ENCODE data around the gene PDZRN3. TPM values are rescaled to one million over a fixed set of nuclear protein-coding genes. Genes with fewer than 3 reads are reported as not detected.

PDZRN3 gene
- total RNA-seq, 1 experiment from 2014 or later, result 1.4 TPM

- in situ Hi-C loops (cut with HindIII; ENCODE audit: low pct_unique_long_range_greater_than_20kb, low sequenced_read_pairs), result no loop called here
- DNase-seq (ENCODE audit: low read depth), result no peak
These were observed 81.3 kb downstream of the PDZRN3 start for GRCh38 chr3:73543412-73543811.

GRCh38 chr3:73542136-73542535 is 82.6 kb downstream of the PDZRN3 start:
- no peak for DNase-seq (ENCODE audit: low read depth)
- in situ Hi-C loops (cut with HindIII; ENCODE audit: low pct_unique_long_range_greater_than_20kb, low sequenced_read_pairs), result no loop called here

GRCh38 chr3:73540969-73541740 is 83.6 kb downstream of the PDZRN3 start:
- in situ Hi-C loops (cut with HindIII; ENCODE audit: low pct_unique_long_range_greater_than_20kb, low sequenced_read_pairs), result no loop called here
- DNase-seq (ENCODE audit: low read depth), result no peak

- in situ Hi-C loops (cut with HindIII; ENCODE audit: low pct_unique_long_range_greater_than_20kb, low sequenced_read_pairs), result no loop called here
- no peak for DNase-seq (ENCODE audit: low read depth)
These were observed 86.3 kb downstream of the PDZRN3 start for GRCh38 chr3:73538486-73538885.

GRCh38 chr3:73536952-73537351 is 87.8 kb downstream of the PDZRN3 start:
- no peak for DNase-seq (ENCODE audit: low read depth)
- in situ Hi-C loops (cut with HindIII; ENCODE audit: low pct_unique_long_range_greater_than_20kb, low sequenced_read_pairs), result no loop called here

GRCh38 chr3:73536336-73536895 is 88.3 kb downstream of the PDZRN3 start:
- DNase-seq (ENCODE audit: low read depth), result no peak
- in situ Hi-C loops (cut with HindIII; ENCODE audit: low pct_unique_long_range_greater_than_20kb, low sequenced_read_pairs), result no loop called here

- DNase-seq (ENCODE audit: low read depth), result no peak
- in situ Hi-C loops (cut with HindIII; ENCODE audit: low pct_unique_long_range_greater_than_20kb, low sequenced_read_pairs), result no loop called here
These were observed 88.8 kb downstream of the PDZRN3 start for GRCh38 chr3:73535931-73536330.

- in situ Hi-C loops (cut with HindIII; ENCODE audit: low pct_unique_long_range_greater_than_20kb, low sequenced_read_pairs), result no loop called here
- DNase-seq (ENCODE audit: low read depth), result no peak
These were observed 89.6 kb downstream of the PDZRN3 start for GRCh38 chr3:73535137-73535536.

- no peak for DNase-seq (ENCODE audit: low read depth)
- in situ Hi-C loops (cut with HindIII; ENCODE audit: low pct_unique_long_range_greater_than_20kb, low sequenced_read_pairs), result no loop called here
These were observed 94.7 kb downstream of the PDZRN3 start for GRCh38 chr3:73530022-73530396.

- in situ Hi-C loops (cut with HindIII; ENCODE audit: low pct_unique_long_range_greater_than_20kb, low sequenced_read_pairs), result no loop called here
- DNase-seq (ENCODE audit: low read depth), result no peak
These were observed 95.3 kb downstream of the PDZRN3 start for GRCh38 chr3:73529308-73530021.

GRCh38 chr3:73525591-73525990 is 99.2 kb downstream of the PDZRN3 start:
- in situ Hi-C loops (cut with HindIII; ENCODE audit: low pct_unique_long_range_greater_than_20kb, low sequenced_read_pairs), result no loop called here
- DNase-seq (ENCODE audit: low read depth), result no peak

- in situ Hi-C loops (cut with HindIII; ENCODE audit: low pct_unique_long_range_greater_than_20kb, low sequenced_read_pairs), result no loop called here
- no peak for DNase-seq (ENCODE audit: low read depth)
These were observed 101.1 kb downstream of the PDZRN3 start for GRCh38 chr3:73523661-73524060.

GRCh38 chr3:73521734-73522336 is 102.9 kb downstream of the PDZRN3 start:
- in situ Hi-C loops (cut with HindIII; ENCODE audit: low pct_unique_long_range_greater_than_20kb, low sequenced_read_pairs), result no loop called here

GRCh38 chr3:73520931-73521461 is 103.7 kb downstream of the PDZRN3 start:
- no peak for DNase-seq (ENCODE audit: low read depth)
- in situ Hi-C loops (cut with HindIII; ENCODE audit: low pct_unique_long_range_greater_than_20kb, low sequenced_read_pairs), result no loop called here

More at GRCh38 chr3:73521734-73522336, 102.9 kb downstream of the PDZRN3 start:
- DNase-seq (ENCODE audit: low read depth), result no peak

GRCh38 chr3:73516631-73517030 is 108.1 kb downstream of the PDZRN3 start:
- in situ Hi-C loops (cut with HindIII; ENCODE audit: low pct_unique_long_range_greater_than_20kb, low sequenced_read_pairs), result no loop called here
- DNase-seq (ENCODE audit: low read depth), result no peak

- in situ Hi-C loops (cut with HindIII; ENCODE audit: low pct_unique_long_range_greater_than_20kb, low sequenced_read_pairs), result no loop called here
- peak; percentile 61 for DNase-seq (ENCODE audit: low read depth)
These were observed 111.5 kb downstream of the PDZRN3 start for GRCh38 chr3:73513260-73513659.

- in situ Hi-C loops (cut with HindIII; ENCODE audit: low pct_unique_long_range_greater_than_20kb, low sequenced_read_pairs), result no loop called here
- DNase-seq (ENCODE audit: low read depth), result no peak
These were observed 112.9 kb downstream of the PDZRN3 start for GRCh38 chr3:73511571-73512525.

- in situ Hi-C loops (cut with HindIII; ENCODE audit: low pct_unique_long_range_greater_than_20kb, low sequenced_read_pairs), result no loop called here
- DNase-seq (ENCODE audit: low read depth), result no peak
These were observed 114.0 kb downstream of the PDZRN3 start for GRCh38 chr3:73510784-73511183.

Measured in Caki2 (cell line).